GM23248 (cell line): ENCODE results near the gene CADPS2. TPM values are rescaled to one million over a fixed set of nuclear protein-coding genes. Genes with fewer than 3 reads are reported as not detected.

ENCODE experiments used
- DNase-seq: peaks from one replicate; pipeline ENCODE4 v3.0.0-alpha.2; 2015
- H2AFZ ChIP-seq: fragments of 200-600 bp; sonication (generic); 2 replicates; pipeline ENCODE4 v1.6.1; 2016; ENCODE audit warnings: antibody characterized with exemption
- H3F3A ChIP-seq: fragments of 200-600 bp; sonication (generic); 2 replicates; pipeline ENCODE4 v1.6.1; 2016; ENCODE audit warnings: mild to moderate bottlenecking, antibody characterized with exemption, mixed run types; ENCODE audit not compliant: insufficient read depth
- H3K27ac ChIP-seq: fragments of 200-600 bp; sonication (generic); 2 replicates; pipeline ENCODE4 v1.5.1; 2016; ENCODE audit warnings: mild to moderate bottlenecking
- H3K27me3 ChIP-seq: fragments of 200-600 bp; sonication (generic); replicated peaks from 2 replicates; pipeline ENCODE4 v1.6.1; 2016; ENCODE audit warnings: mild to moderate bottlenecking; ENCODE audit not compliant: insufficient read depth
- H3K36me3 ChIP-seq: fragments of 200-600 bp; sonication (generic); 2 replicates; pipeline ENCODE4 v1.6.1; 2016; ENCODE audit warnings: low read depth, mild to moderate bottlenecking
- H3K4me1 ChIP-seq: fragments of 200-600 bp; sonication (generic); 2 replicates; pipeline ENCODE4 v1.6.1; 2016; ENCODE audit warnings: mild to moderate bottlenecking; ENCODE audit not compliant: insufficient read depth
- H3K4me2 ChIP-seq: fragments of 200-600 bp; sonication (generic); one replicate; pipeline ENCODE4 v1.6.1; 2016; ENCODE audit warnings: mild to moderate bottlenecking; ENCODE audit not compliant: unreplicated experiment
- H3K4me3 ChIP-seq: fragments of 200-600 bp; sonication (generic); 2 replicates; pipeline ENCODE4 v1.5.1; 2016; ENCODE audit warnings: mild to moderate bottlenecking
- H3K79me2 ChIP-seq: fragments of 200-600 bp; sonication (generic); 2 replicates; pipeline ENCODE4 v1.6.1; 2016; ENCODE audit warnings: mild to moderate bottlenecking; ENCODE audit not compliant: insufficient read depth
- H3K9ac ChIP-seq: fragments of 200-600 bp; sonication (generic); 2 replicates; pipeline ENCODE4 v1.6.1; 2016; ENCODE audit warnings: mild to moderate bottlenecking
- H3K9me2 ChIP-seq: fragments of 200-600 bp; sonication (generic); 2 replicates; pipeline ENCODE4 v1.6.1; 2016; ENCODE audit warnings: mixed run types, mild to moderate bottlenecking, moderate library complexity; ENCODE audit not compliant: insufficient read depth
- H3K9me3 ChIP-seq: fragments of 200-600 bp; sonication (generic); one replicate; pipeline ENCODE4 v1.6.1; 2017; ENCODE audit warnings: low read depth
- H4K20me1 ChIP-seq: fragments of 200-600 bp; sonication (generic); 2 replicates; pipeline ENCODE4 v1.6.0; 2016; ENCODE audit not compliant: insufficient read depth
- EZH2 ChIP-seq: fragments of 200-600 bp; sonication (generic); IDR thresholded peaks from 2 replicates; pipeline ENCODE4 v1.6.1; 2018; ENCODE audit warnings: antibody characterized with exemption, mild to moderate bottlenecking; ENCODE audit not compliant: insufficient read depth, poor library complexity, severe bottlenecking
- EZH2phosphoT487 ChIP-seq: fragments of 200-600 bp; sonication (generic); IDR thresholded peaks from 2 replicates; pipeline ENCODE4 v1.6.1; 2018; ENCODE audit warnings: antibody characterized with exemption, moderate library complexity, mild to moderate bottlenecking, low read depth; ENCODE audit not compliant: insufficient read depth
- WGBS, 2 experiments: methylation state at CpG; one replicate each; pipeline ENCODE4 v1.1.6; 2015 to 2017; ENCODE audit warnings: low lambda C conversion rate in 2 of 2, low coverage in 1 of 2; ENCODE audit errors: missing lambda C conversion rate in 2 of 2; 5-methylcytosine and 5-hydroxymethylcytosine counted together
- in situ Hi-C: fragments of 300-500 bp; cut with MboI; formaldehyde crosslinking; loops from 2 replicates; pipeline ENCODE4 v1.15.0; 2020
- polyA plus RNA-seq: library from polyadenylated mRNA; unstranded; fragments of >200 nt; fragmentation: Nextera tagmentation; extraction: Ambion mirVana; gene quantifications from 2 replicates; pipeline ENCODE4 v1.2.1, GENCODE V29; 2016
- total RNA-seq: library from RNA; depleted of rRNA; stranded (reverse); fragments of >200 nt; shearing (Covaris generic); gene quantifications from 2 replicates; pipeline ENCODE4 v1.2.3, GENCODE V29; 2014

CADPS2 gene
- total and polyA plus RNA-seq, 2 experiments from 2014 or later = 0.06 to 0.43 TPM

DNA sequence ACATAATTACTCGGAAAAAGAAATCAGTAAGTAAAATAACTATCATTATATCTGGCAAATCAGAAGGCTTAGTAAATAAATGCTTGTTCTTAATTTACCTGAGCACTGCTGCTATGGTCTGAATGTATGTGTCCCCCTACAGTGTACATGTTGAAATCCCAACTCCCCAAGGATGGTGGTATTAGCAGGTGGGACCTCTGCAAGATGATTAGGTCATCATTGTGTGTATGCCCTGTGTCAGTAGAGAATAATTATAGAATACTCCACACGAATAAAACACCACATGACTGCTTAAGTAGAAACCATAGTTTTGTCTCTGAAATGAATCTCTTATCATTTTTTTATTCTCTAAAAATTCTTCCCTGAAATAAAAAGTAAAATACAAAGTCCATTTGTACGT is 289.0 kb downstream of the CADPS2 start:
- TF ChIP-seq EZH2 (no peak), EZH2phosphoT487 (no peak)
- Histone ChIP-seq H3K4me1 (no peaks in the 10 kb centered on the region), H3K9me3 (no peaks in the 10 kb centered on the region), H4K20me1 (no peaks in the 10 kb centered on the region), H2AFZ (no peak overlapping the region), H3K27ac (no peak overlapping the region), H3K9ac (no peak overlapping the region), H3K4me2 (no peak overlapping the region), H3K27me3 (no peaks in the 10 kb centered on the region), H3K4me3 (no peak overlapping the region), H3K9me2 (no peaks in the 10 kb centered on the region), H3F3A (no peaks in the 10 kb centered on the region), H3K36me3 (no peaks in the 10 kb centered on the region), H3K79me2 (no peaks in the 10 kb centered on the region)
- in situ Hi-C loops = no loop called here
- 25 to 26% methylated on average over 3 of the region's 3 CpGs for WGBS, 2 experiments
- DNase-seq = no peak

DNA sequence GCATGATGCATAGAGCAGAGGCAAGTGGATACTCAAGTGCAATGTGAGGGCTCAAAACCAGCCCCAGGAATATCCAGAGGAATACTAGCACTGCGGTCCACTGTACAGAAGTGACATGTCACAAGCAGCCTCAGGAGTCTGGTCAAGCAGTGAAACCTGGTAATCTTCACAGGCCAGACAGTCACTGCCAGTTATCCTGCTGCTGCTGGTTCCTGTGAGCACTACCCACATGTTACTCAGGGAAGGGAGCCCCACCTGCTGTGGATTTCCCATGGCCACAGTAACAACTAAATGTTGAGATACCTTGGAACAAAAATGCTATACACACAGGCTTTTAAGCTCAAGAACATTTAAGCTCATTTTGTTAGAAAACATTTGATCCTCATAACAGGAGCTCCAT is 290.4 kb downstream of the CADPS2 start:
- WGBS, 2 experiments = 57 to 60% methylated on average over 1 of the region's 1 CpG
- no peaks in the 10 kb centered on the region for H3K9me3 ChIP-seq
- no peaks in the 10 kb centered on the region for H3F3A ChIP-seq
- in situ Hi-C loops = no loop called here
- no peak overlapping the region for H3K9ac ChIP-seq
- DNase-seq = no peak
- no peak overlapping the region for H3K4me2 ChIP-seq
- H4K20me1 ChIP-seq = no peaks in the 10 kb centered on the region
- no peak overlapping the region for H3K27ac ChIP-seq
- H3K4me3 ChIP-seq = no peak overlapping the region
- H2AFZ ChIP-seq = no peak overlapping the region
- no peaks in the 10 kb centered on the region for H3K79me2 ChIP-seq
- no peaks in the 10 kb centered on the region for H3K9me2 ChIP-seq
- TF ChIP-seq EZH2phosphoT487 (no peak), EZH2 (no peak)
- no peaks in the 10 kb centered on the region for H3K4me1 ChIP-seq
- no peaks in the 10 kb centered on the region for H3K27me3 ChIP-seq
- no peaks in the 10 kb centered on the region for H3K36me3 ChIP-seq

DNA sequence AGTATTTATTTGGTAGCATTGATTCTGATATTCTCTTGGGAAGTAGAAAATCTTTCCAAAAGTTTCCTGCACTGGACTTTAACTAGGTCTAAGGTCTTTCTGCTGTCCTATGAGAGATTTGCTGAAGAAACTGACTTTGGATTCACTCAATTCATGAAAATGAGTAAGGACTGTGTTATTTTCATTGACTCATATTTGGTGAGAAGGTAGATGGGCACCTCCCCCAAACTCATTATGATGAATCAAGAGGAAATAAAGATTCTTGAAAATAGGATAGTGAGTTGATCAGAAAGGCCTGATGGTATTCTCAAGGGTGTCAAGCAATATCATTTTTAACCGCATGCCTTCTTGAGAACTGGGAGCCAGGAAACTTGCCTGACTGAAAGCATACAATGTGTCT is 297.6 kb downstream of the CADPS2 start:
- no peak for TF ChIP-seq EZH2phosphoT487
- H3K4me2 ChIP-seq = no peak overlapping the region
- no peaks in the 10 kb centered on the region for H3K9me2 ChIP-seq
- H3K4me3 ChIP-seq = no peak overlapping the region
- no peak overlapping the region for H3K9ac ChIP-seq
- no peaks in the 10 kb centered on the region for H3K27me3 ChIP-seq
- no peak overlapping the region for H2AFZ ChIP-seq
- H3F3A ChIP-seq = no peaks in the 10 kb centered on the region
- no peaks in the 10 kb centered on the region for H3K4me1 ChIP-seq
- no peaks in the 10 kb centered on the region for H3K36me3 ChIP-seq
- in situ Hi-C loops = no loop called here
- 69 to 84% methylated on average over 1 of the region's 1 CpG for WGBS, 2 experiments
- H3K9me3 ChIP-seq = no peaks in the 10 kb centered on the region
- DNase-seq = peak; percentile 8
- no peaks in the 10 kb centered on the region for H4K20me1 ChIP-seq
- H3K79me2 ChIP-seq = no peaks in the 10 kb centered on the region
- no peak overlapping the region for H3K27ac ChIP-seq

GRCh38 chr7:122584676-122585251 is 301.5 kb downstream of the CADPS2 start:
- 12 to 13% methylated on average over 3 of the region's 3 CpGs for WGBS, 2 experiments
- H3K4me3 ChIP-seq = no peak overlapping the region
- H3K9me2 ChIP-seq = no peaks in the 10 kb centered on the region
- H3K36me3 ChIP-seq = no peaks in the 10 kb centered on the region
- no peaks in the 10 kb centered on the region for H3K79me2 ChIP-seq
- no peaks in the 10 kb centered on the region for H4K20me1 ChIP-seq
- H3K4me2 ChIP-seq = no peak overlapping the region
- DNase-seq = no peak
- H3K9me3 ChIP-seq = no peaks in the 10 kb centered on the region
- H3F3A ChIP-seq = no peaks in the 10 kb centered on the region
- in situ Hi-C loops = no loop called here
- H3K4me1 ChIP-seq = no peaks in the 10 kb centered on the region
- H3K27me3 ChIP-seq = no peaks in the 10 kb centered on the region
- no peak overlapping the region for H3K9ac ChIP-seq
- TF ChIP-seq EZH2phosphoT487 (no peak), EZH2 (no peak)
- no peak overlapping the region for H2AFZ ChIP-seq
- no peak overlapping the region for H3K27ac ChIP-seq

DNA sequence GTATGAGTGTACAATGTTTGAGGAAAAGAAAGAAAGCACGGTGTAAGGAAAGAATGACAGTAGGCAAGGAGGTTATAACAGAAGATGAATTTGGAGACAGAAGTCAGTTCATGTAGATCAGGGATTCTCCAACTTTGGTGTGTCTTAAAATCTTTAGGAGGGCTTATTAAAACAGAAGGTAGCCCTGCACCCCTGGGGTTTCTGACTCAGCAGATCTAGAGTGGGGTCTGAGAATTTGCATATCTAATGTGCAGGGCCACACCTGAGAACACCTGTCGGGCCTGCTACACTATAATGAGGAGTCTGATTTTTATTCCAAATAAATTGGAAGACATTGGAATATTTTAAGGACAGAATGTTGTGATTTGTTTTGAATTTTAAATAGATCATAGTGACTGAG is 307.9 kb downstream of the CADPS2 start:
- no peaks in the 10 kb centered on the region for H3K9me3 ChIP-seq
- no peaks in the 10 kb centered on the region for H3F3A ChIP-seq
- no peaks in the 10 kb centered on the region for H3K4me1 ChIP-seq
- no peak overlapping the region for H3K9ac ChIP-seq
- TF ChIP-seq EZH2 (no peak), EZH2phosphoT487 (no peak)
- H3K79me2 ChIP-seq = no peaks in the 10 kb centered on the region
- no peaks in the 10 kb centered on the region for H3K27me3 ChIP-seq
- 4 to 15% methylated on average over 2 of the region's 2 CpGs for WGBS, 2 experiments
- no peaks in the 10 kb centered on the region for H3K36me3 ChIP-seq
- in situ Hi-C loops = no loop called here
- no peak for DNase-seq
- no peak overlapping the region for H2AFZ ChIP-seq
- H3K9me2 ChIP-seq = 0 out of 2 replicates have a peak, but pooled peaks cover 3% of the 10 kb centered on the region
- H4K20me1 ChIP-seq = no peaks in the 10 kb centered on the region
- H3K4me2 ChIP-seq = no peak overlapping the region
- no peak overlapping the region for H3K27ac ChIP-seq
- H3K4me3 ChIP-seq = no peak overlapping the region
